ENCODE data around the gene HMCN1.

Gene HMCN1

GRCh38 chr1:186240436-186240835 lies 506.2 kb downstream of the HMCN1 start:
- TF ChIP-seq CTCF (IDR thresholded peaks at IDR 0.05; ENCODE audit: extremely low read depth, insufficient read depth, missing control alignments), result no peak
- DNase-seq (ENCODE audit: low spot score), result no peak
- in situ Hi-C loops (cut with MboI; ENCODE audit: low pct_unique_long_range_greater_than_20kb, low sequenced_read_pairs, unreplicated experiment), result no loop called here

Data from GM13977 (cell line).